NCI-H526 (cell line): Measurements from ENCODE around the gene MDH1B.

ENCODE experiments used
- DNase-seq, 2 experiments: peaks; one replicate each; lab custom pipeline; 2025; lab: John Stamatoyannopoulos, UW

Gene MDH1B

DNA sequence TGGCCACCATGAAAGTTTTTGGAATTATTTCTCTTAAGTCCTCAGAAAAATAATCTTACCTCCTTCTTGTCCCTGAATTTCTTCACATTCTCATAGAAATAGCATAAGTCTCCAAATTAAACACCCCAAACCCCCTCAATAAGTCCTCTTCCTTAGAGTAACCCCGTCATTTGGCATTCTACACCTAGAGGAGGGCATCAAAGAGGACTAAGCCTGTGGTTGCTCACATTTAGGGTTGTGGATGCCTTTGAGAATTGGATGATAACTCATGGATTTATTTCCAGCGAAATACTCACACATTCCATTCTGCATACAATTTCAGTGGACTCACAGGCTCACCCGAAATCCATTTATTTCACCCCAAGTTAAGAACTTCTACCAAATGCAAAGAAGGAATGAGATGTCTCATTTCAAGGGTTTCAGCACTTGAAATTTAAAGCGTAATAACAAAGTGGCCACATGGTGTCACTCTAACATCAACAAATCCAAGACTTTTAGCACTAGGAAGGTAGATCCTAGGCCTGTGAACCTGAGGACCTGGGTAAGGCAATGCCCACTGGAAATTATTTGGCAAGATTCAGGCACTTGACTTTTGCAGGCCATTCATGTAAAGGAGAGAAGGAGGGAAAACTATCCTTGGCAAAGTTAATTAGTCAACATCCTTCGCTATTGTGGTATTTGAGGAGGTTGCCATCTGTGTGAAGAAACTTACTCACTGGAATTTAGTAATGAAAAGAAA lies 71.6 kb downstream of the MDH1B start:
- DNase-seq = peak; percentile 63 to 71

DNA sequence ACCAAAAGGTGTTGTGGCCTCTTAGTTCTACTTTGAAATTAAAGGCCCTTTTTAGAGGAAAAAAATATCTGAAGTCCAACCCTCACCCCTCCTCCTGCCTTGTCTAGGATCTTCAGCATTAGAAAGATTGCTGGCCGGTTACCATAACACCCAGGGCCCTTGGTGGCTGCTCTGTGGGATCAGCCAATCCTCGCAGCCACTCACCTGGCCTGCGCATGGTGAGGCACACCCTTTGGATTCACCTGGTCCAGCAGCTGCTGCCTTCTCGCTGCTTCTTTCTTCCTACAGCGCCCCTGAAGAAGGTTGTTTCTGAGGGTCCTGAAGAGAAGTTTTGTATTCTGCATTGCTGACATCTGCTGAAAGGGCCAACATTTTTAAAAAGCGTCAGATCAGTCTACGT lies 72.2 kb downstream of the MDH1B start:
- DNase-seq = peak in 1 of 2 experiments; percentile 4

DNA sequence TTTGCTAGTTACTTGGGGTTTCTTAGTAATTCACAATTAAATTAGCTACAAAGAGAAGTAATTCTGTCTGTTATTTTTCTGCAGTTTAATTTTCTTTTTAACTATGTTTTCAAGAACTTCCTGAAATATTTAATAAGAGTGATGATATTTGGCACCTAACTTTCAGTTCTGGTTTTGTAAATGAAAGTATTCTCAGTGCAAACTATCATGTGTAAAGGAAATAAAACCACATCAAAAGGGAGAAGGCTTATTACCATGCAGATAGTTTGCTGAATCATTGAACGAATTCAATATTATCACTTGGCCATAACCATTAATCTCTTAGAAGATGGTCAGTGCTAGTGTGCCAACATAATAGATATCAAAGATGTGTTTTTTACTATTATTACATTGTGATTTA lies 76.1 kb downstream of the MDH1B start:
- no peak for DNase-seq

DNA sequence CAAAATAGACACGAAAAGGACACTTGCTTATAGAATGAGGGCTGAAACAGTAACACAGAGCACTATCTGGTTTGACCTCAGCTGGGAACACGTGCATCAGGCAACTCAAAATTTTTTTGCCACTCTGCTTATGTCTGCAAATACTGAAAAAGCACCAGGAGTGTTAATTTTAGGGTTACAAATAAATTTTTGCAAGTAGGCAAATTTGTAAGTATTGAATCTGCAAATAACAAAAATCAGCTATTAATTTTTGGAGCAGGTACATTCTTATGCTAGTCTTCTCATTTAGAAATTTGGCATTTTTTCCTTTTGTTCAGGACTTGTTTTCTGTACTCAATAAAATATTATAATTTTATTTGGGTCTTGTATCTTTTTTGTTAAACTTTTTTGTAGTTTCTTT lies 76.7 kb downstream of the MDH1B start:
- DNase-seq = no peak
